Mesendoderm (in vitro differentiated cells): Measurements from ENCODE around the gene LAMA2.
A peak's percentile ranks its signal among the peaks of the same experiment; 100 is the strongest.

Experiments
- DNase-seq: peaks from one replicate; pipeline ENCODE4 v3.0.0; 2013
- H2AK5ac ChIP-seq: 2 replicates; pipeline ENCODE4 v1.6.1; 2013; ENCODE audit warnings: low read length, inconsistent platforms
- H2BK120ac ChIP-seq: 2 replicates; pipeline ENCODE4 v1.6.1; 2013; ENCODE audit warnings: low read depth, mild to moderate bottlenecking, low read length, moderate library complexity, mixed read lengths
- H2BK15ac ChIP-seq: replicated peaks from 2 replicates; pipeline ENCODE4 v1.6.1; 2013; ENCODE audit warnings: low read depth, mild to moderate bottlenecking, moderate library complexity
- H2BK5ac ChIP-seq: 2 replicates; pipeline ENCODE4 v1.6.1; 2013; ENCODE audit warnings: low read length, inconsistent platforms
- H3K18ac ChIP-seq: 2 replicates; pipeline ENCODE4 v1.6.1; 2013; ENCODE audit warnings: mild to moderate bottlenecking, low read length, mixed read lengths
- H3K23ac ChIP-seq: one replicate; pipeline ENCODE4 v1.6.1; 2013; ENCODE audit warnings: low read length
- H3K27ac ChIP-seq: 2 replicates; pipeline ENCODE4 v1.5.1; 2013; ENCODE audit warnings: low read depth, mild to moderate bottlenecking, inconsistent platforms, low read length, moderate library complexity
- H3K27me3 ChIP-seq: 2 replicates; pipeline ENCODE4 v1.6.1; 2013; ENCODE audit warnings: low read length, control low read depth, mild to moderate bottlenecking, inconsistent platforms; ENCODE audit not compliant: insufficient read depth, poor library complexity
- H3K36me3 ChIP-seq: 2 replicates; pipeline ENCODE4 v1.6.1; 2013; ENCODE audit warnings: low read length, inconsistent platforms; ENCODE audit not compliant: control insufficient read depth, insufficient read depth
- H3K4ac ChIP-seq: one replicate; pipeline ENCODE4 v1.6.1; 2013; ENCODE audit warnings: low read depth, mild to moderate bottlenecking, low read length, moderate library complexity
- H3K4me1 ChIP-seq: 2 replicates; pipeline ENCODE4 v1.6.1; 2013; ENCODE audit warnings: low read depth, low read length, inconsistent platforms; ENCODE audit not compliant: control insufficient read depth
- H3K4me2 ChIP-seq: 2 replicates; pipeline ENCODE4 v1.6.1; 2013; ENCODE audit warnings: low read length
- H3K4me3 ChIP-seq: 2 replicates; pipeline ENCODE4 v1.5.1; 2013; ENCODE audit warnings: mild to moderate bottlenecking, low read length
- H3K56ac ChIP-seq: one replicate; pipeline ENCODE4 v1.6.1; 2013; ENCODE audit warnings: low read length
- H3K79me1 ChIP-seq: 2 replicates; pipeline ENCODE4 v1.6.1; 2013; ENCODE audit warnings: low read length, inconsistent platforms
- H3K79me2 ChIP-seq: 2 replicates; pipeline ENCODE4 v1.6.1; 2013; ENCODE audit warnings: mild to moderate bottlenecking, low read length; ENCODE audit not compliant: control insufficient read depth, insufficient read depth
- H3K9ac ChIP-seq: 2 replicates; pipeline ENCODE4 v1.6.1; 2013; ENCODE audit warnings: low read length, inconsistent platforms
- H4K5ac ChIP-seq: one replicate; pipeline ENCODE4 v1.6.1; 2013; ENCODE audit warnings: low read length
- H4K8ac ChIP-seq: one replicate; pipeline ENCODE4 v1.6.1; 2013; ENCODE audit warnings: low read depth, mild to moderate bottlenecking, control low read depth, low read length, moderate library complexity
- WGBS: extraction: QIAGEN DNeasy Blood & Tissue Kit; methylation state at CpG from one replicate; pipeline ENCODE4 v1.1.7; 2013; ENCODE audit warnings: low lambda C conversion rate, missing lambda C conversion rate; ENCODE audit not compliant: insufficient coverage; ENCODE audit errors: extremely low coverage; 5-methylcytosine and 5-hydroxymethylcytosine counted together

The LAMA2 gene

GRCh38 chr6:129353067-129353466 lies 470.1 kb downstream of the LAMA2 start:
- no peak overlapping the region for H3K56ac ChIP-seq
- H2BK5ac ChIP-seq: no peak overlapping the region
- H2AK5ac ChIP-seq: no peak overlapping the region
- no peak for DNase-seq
- H3K4me3 ChIP-seq: no peak overlapping the region
- H3K27ac ChIP-seq: no peak overlapping the region
- H3K27me3 ChIP-seq: no peaks in the 10 kb centered on the region
- H3K79me1 ChIP-seq: no peaks in the 10 kb centered on the region
- H3K4me1 ChIP-seq: peaks cover 4% of the 10 kb centered on the region
- no peak overlapping the region for H4K5ac ChIP-seq
- no peak overlapping the region for H3K4me2 ChIP-seq
- no peak overlapping the region for H3K4ac ChIP-seq
- H2BK15ac ChIP-seq: no peak overlapping the region
- no peak overlapping the region for H3K23ac ChIP-seq
- no peak overlapping the region for H4K8ac ChIP-seq
- no peaks in the 10 kb centered on the region for H3K36me3 ChIP-seq
- WGBS: no CpG with 5 or more reads among the region's 9 CpGs
- no peaks in the 10 kb centered on the region for H3K79me2 ChIP-seq
- H3K9ac ChIP-seq: no peak overlapping the region
- no peak overlapping the region for H2BK120ac ChIP-seq
- no peak overlapping the region for H3K18ac ChIP-seq

- no peak overlapping the region for H2AK5ac ChIP-seq
- no peak overlapping the region for H2BK5ac ChIP-seq
- no peaks in the 10 kb centered on the region for H3K79me1 ChIP-seq
- H3K23ac ChIP-seq: no peak overlapping the region
- H3K36me3 ChIP-seq: no peaks in the 10 kb centered on the region
- peak; percentile 53 for DNase-seq
- peak overlapping the region; percentile 74 for H2BK15ac ChIP-seq
- H3K27ac ChIP-seq: no peak overlapping the region
- no peak overlapping the region for H3K9ac ChIP-seq
- no CpG with 5 or more reads among the region's 2 CpGs for WGBS
- no peaks in the 10 kb centered on the region for H3K27me3 ChIP-seq
- no peaks in the 10 kb centered on the region for H3K79me2 ChIP-seq
- no peak overlapping the region for H3K4me3 ChIP-seq
- no peak overlapping the region for H3K56ac ChIP-seq
- H3K4me2 ChIP-seq: no peak overlapping the region
- H3K4me1 ChIP-seq: peaks cover 4% of the 10 kb centered on the region
- H4K5ac ChIP-seq: no peak overlapping the region
- H4K8ac ChIP-seq: no peak overlapping the region
- no peak overlapping the region for H3K4ac ChIP-seq
- H2BK120ac ChIP-seq: no peak overlapping the region
- H3K18ac ChIP-seq: no peak overlapping the region
These were observed 473.2 kb downstream of the LAMA2 start for GRCh38 chr6:129356129-129356528.

- H2BK5ac ChIP-seq: no peak overlapping the region
- H3K4me1 ChIP-seq: peaks cover 6% of the 10 kb centered on the region
- no peak overlapping the region for H3K9ac ChIP-seq
- no peak overlapping the region for H2AK5ac ChIP-seq
- no peak overlapping the region for H2BK120ac ChIP-seq
- H4K5ac ChIP-seq: no peak overlapping the region
- no peak overlapping the region for H3K4ac ChIP-seq
- no peak overlapping the region for H3K56ac ChIP-seq
- no peak overlapping the region for H2BK15ac ChIP-seq
- no peaks in the 10 kb centered on the region for H3K79me2 ChIP-seq
- WGBS: no CpG with 5 or more reads among the region's 2 CpGs
- no peak overlapping the region for H3K4me2 ChIP-seq
- no peak overlapping the region for H3K18ac ChIP-seq
- no peak overlapping the region for H3K27ac ChIP-seq
- no peaks in the 10 kb centered on the region for H3K36me3 ChIP-seq
- no peaks in the 10 kb centered on the region for H3K27me3 ChIP-seq
- DNase-seq: no peak
- no peak overlapping the region for H3K23ac ChIP-seq
- no peak overlapping the region for H3K4me3 ChIP-seq
- no peaks in the 10 kb centered on the region for H3K79me1 ChIP-seq
- H4K8ac ChIP-seq: no peak overlapping the region
These were observed 477.1 kb downstream of the LAMA2 start for GRCh38 chr6:129359811-129360681.

- H2BK120ac ChIP-seq: no peak overlapping the region
- no peak overlapping the region for H3K9ac ChIP-seq
- no peak overlapping the region for H3K18ac ChIP-seq
- no CpG with 5 or more reads among the region's 2 CpGs for WGBS
- no peak overlapping the region for H3K4ac ChIP-seq
- no peak overlapping the region for H2AK5ac ChIP-seq
- peaks cover 6% of the 10 kb centered on the region for H3K4me1 ChIP-seq
- DNase-seq: no peak
- H3K27ac ChIP-seq: no peak overlapping the region
- H3K4me3 ChIP-seq: no peak overlapping the region
- no peaks in the 10 kb centered on the region for H3K27me3 ChIP-seq
- H2BK15ac ChIP-seq: no peak overlapping the region
- H2BK5ac ChIP-seq: no peak overlapping the region
- no peak overlapping the region for H4K8ac ChIP-seq
- no peak overlapping the region for H3K4me2 ChIP-seq
- no peak overlapping the region for H3K23ac ChIP-seq
- H4K5ac ChIP-seq: no peak overlapping the region
- no peak overlapping the region for H3K56ac ChIP-seq
- H3K79me2 ChIP-seq: no peaks in the 10 kb centered on the region
- H3K36me3 ChIP-seq: no peaks in the 10 kb centered on the region
- H3K79me1 ChIP-seq: no peaks in the 10 kb centered on the region
These were observed 477.7 kb downstream of the LAMA2 start for GRCh38 chr6:129360682-129360955.

GRCh38 chr6:129364037-129364436 lies 481.1 kb downstream of the LAMA2 start:
- no peak overlapping the region for H2BK120ac ChIP-seq
- no peak overlapping the region for H3K18ac ChIP-seq
- no CpG with 5 or more reads among the region's 3 CpGs for WGBS
- H2AK5ac ChIP-seq: no peak overlapping the region
- H4K5ac ChIP-seq: no peak overlapping the region
- H3K4ac ChIP-seq: no peak overlapping the region
- H3K27ac ChIP-seq: no peak overlapping the region
- no peak overlapping the region for H3K4me3 ChIP-seq
- no peak overlapping the region for H3K56ac ChIP-seq
- no peak overlapping the region for H3K4me2 ChIP-seq
- H3K4me1 ChIP-seq: peaks cover 2% of the 10 kb centered on the region
- no peaks in the 10 kb centered on the region for H3K36me3 ChIP-seq
- H3K79me1 ChIP-seq: no peaks in the 10 kb centered on the region
- no peaks in the 10 kb centered on the region for H3K27me3 ChIP-seq
- no peak for DNase-seq
- no peak overlapping the region for H2BK5ac ChIP-seq
- no peaks in the 10 kb centered on the region for H3K79me2 ChIP-seq
- H4K8ac ChIP-seq: no peak overlapping the region
- H3K9ac ChIP-seq: no peak overlapping the region
- H2BK15ac ChIP-seq: no peak overlapping the region
- H3K23ac ChIP-seq: no peak overlapping the region

- no peak overlapping the region for H3K4me2 ChIP-seq
- H3K79me1 ChIP-seq: no peaks in the 10 kb centered on the region
- no peak overlapping the region for H3K56ac ChIP-seq
- H3K36me3 ChIP-seq: no peaks in the 10 kb centered on the region
- no CpG with 5 or more reads among the region's 3 CpGs for WGBS
- no peak overlapping the region for H4K5ac ChIP-seq
- H2BK15ac ChIP-seq: no peak overlapping the region
- no peak overlapping the region for H3K18ac ChIP-seq
- no peak overlapping the region for H2BK120ac ChIP-seq
- H3K23ac ChIP-seq: no peak overlapping the region
- H3K4me3 ChIP-seq: no peak overlapping the region
- H3K79me2 ChIP-seq: no peaks in the 10 kb centered on the region
- H3K9ac ChIP-seq: no peak overlapping the region
- DNase-seq: no peak
- H3K27ac ChIP-seq: no peak overlapping the region
- H4K8ac ChIP-seq: no peak overlapping the region
- H3K4ac ChIP-seq: no peak overlapping the region
- H2AK5ac ChIP-seq: no peak overlapping the region
- H3K27me3 ChIP-seq: no peaks in the 10 kb centered on the region
- no peak overlapping the region for H2BK5ac ChIP-seq
- H3K4me1 ChIP-seq: peaks cover 2% of the 10 kb centered on the region
These were observed 481.8 kb downstream of the LAMA2 start for GRCh38 chr6:129364767-129365166.
